CD4-positive, alpha-beta T cell treated with Interleukin-12 subunit alpha and Interleukin-12 subunit beta, for 1 hour (primary cell): Measurements from ENCODE around the gene P4HTM.
A peak's percentile ranks its signal among the peaks of the same experiment; 100 is the strongest.

Experiments used
- DNase-seq: peaks from one replicate; pipeline ENCODE4 v3.0.0-alpha.2; 2020

The P4HTM gene

DNA sequence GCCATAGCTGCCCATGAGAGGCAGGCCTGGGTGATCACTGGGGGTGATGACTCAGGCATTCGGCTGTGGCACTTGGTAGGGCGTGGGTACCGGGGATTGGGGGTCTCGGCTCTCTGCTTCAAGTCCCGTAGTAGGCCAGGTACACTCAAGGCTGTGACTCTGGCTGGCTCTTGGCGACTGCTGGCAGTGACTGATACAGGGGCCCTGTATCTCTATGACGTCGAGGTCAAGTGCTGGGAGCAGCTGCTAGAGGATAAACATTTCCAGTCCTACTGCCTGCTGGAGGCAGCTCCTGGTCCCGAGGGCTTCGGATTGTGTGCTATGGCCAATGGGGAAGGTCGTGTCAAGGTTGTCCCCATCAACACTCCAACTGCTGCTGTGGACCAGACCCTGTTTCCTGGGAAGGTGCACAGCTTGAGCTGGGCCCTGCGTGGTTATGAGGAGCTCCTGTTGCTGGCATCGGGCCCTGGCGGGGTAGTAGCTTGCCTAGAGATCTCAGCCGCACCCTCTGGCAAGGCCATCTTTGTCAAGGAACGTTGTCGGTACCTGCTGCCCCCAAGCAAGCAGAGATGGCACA, 22.5 kb downstream of the P4HTM start:
- DNase-seq, result no peak

DNA sequence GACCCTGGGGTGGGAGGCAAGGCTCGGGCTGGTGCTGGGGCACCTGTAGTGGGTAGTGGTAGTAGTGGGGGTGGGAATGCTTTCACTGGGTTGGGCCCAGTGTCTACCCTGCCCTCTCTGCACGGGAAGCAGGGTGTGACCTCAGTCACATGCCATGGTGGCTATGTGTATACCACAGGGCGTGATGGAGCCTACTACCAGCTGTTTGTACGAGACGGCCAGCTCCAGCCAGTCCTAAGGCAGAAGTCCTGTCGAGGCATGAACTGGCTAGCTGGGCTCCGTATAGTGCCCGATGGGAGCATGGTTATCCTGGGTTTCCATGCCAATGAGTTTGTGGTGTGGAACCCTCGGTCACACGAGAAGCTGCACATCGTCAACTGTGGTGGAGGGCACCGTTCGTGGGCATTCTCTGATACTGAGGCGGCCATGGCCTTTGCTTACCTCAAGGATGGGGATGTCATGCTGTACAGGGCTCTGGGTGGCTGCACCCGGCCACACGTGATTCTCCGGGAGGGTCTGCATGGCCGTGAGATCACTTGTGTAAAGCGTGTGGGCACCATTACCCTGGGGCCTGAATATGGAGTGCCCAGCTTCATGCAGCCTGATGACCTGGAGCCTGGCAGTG, 23.2 kb downstream of the P4HTM start:
- DNase-seq, result no peak

GRCh38 chr3:49013738-49014660, 24.0 kb downstream of the P4HTM start:
- peak; percentile 66 for DNase-seq

DNA sequence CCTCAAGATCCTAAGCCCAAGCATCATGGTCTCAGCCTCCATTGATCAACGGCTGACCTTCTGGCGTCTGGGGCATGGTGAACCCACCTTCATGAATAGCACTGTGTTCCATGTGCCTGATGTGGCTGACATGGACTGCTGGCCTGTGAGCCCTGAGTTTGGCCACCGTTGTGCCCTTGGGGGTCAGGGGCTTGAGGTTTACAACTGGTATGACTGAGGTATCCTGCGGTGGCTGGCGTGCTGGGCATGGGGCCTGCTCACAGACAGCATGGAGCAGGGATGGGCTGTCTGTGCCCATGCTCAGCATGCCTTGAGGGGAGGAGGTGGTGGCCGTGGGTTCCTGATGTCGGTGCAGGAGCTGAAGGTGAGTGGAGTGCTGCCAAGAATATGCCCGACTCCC, 25.0 kb downstream of the P4HTM start:
- no peak for DNase-seq

DNA sequence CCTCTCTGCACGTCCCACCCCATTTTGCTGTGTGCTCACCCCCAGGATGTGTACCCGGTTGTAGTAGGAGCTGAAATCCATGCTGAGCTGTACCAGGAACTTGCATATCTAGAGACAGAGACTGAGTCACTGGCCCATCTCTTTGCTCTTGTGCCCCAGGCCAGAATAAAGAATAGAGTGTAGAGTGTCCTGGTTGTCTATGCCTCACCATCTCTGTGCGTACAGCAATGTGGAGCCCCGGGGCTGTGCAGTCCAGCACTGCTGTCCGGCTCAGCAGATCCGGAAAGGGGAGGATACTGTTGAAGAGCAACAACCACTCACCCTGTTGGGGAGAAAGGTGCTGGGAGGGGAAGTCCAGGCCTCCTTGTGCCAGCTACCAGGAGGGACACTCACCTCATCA, 25.7 kb downstream of the P4HTM start:
- DNase-seq, result no peak

GRCh38 chr3:49016414-49017228, 26.6 kb downstream of the P4HTM start:
- DNase-seq, result no peak

DNA sequence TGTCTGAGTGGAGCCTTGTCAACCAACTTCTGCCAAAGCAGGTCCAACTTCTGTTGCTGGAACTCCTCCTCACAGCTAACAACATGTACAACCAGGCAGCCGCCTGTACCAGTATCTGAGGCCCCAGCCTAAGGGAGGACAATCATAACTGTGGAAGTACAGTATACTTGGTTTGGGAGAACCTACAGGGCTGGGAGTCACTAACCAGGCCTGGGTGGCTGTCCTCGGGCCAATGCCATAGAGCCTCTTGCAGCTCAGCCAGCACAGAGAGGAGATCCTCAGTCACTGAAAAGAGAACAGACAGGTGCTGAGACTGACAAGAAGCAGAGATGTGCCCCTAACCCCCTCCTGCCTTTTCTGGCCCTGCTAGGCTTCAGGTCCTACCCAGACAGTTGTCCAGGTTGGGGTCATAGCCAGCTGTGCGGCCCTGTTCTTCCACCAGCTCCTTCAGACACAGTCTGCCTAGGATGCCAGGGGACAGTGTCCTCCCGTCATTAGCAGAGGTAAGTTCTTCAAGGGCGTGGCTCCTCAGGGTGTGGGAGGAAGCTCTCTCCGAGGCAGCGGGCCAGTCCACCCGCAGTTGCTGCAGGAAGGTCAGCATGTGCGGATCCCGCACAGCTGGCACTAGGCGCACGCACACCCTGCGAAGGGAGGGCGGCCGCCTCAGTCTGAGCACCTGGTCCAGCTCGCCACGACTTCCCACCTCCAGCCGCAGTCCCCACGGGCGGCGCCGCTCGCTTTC, 27.4 kb downstream of the P4HTM start:
- no peak for DNase-seq

DNA sequence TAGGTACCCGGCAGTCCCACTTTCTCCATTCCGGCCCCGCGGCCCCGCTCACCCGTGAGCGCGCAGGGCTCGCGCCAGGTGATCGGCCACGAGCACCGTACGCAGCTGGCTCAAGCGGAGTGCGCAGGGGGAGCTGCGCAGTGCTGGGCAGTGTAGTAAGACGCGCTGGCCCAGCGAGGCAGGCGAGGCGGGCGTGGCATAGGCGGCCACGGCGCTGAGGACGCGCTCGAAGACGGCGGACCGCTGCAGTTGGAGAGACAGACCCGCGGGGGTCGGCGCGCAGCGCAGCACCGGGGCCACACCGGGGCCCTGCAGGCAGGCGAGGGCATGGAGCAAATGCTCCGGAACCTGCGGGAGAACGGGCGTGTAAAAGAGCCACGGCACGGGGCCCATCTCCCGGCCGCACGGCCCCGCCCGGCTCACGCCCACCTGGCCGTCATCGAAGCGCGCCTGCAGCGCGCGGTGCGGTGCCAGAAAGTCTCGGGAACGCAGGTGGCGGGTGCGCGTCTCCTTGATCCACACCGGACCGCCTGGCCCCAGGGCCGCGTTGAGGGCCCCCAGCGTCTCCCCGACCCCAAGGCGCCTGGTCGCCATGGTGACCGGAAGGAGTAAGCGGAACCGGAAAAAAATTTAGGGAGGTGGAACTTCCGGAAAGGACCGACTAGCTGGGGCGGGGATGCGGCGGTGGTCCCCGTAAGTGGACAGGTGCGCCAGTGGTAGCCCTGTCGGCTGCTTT, 28.1 kb downstream of the P4HTM start, which contains the start of gene DALRD3:
TSS of gene DALRD3 (minus strand) at position 610 of the 736 bp plus-strand sequence. CDS start at position 594, 16 bp downstream.
- peak; percentile 64 for DNase-seq

- no peak for DNase-seq
Observed at GRCh38 chr3:49018707-49019006, 28.6 kb downstream of the P4HTM start.

DNA sequence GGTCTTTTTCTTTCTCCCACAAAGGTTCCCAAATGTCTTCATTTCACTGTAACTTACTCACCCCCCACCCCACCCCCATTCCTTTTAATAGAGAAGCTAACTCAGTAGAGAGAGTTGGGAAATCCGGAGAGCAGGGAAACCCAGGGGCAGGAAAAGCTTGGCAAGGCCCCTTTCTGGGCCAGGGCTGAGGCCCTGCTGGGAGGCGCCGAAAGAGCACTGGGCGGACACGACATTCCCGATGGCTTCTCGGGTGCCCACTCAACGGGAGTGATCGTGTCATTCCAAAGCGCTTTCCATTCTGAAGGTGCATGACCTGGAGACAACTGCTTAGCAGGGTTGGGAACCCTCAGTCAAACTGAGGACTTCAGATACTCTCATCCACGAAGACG, 29.9 kb downstream of the P4HTM start:
- DNase-seq, result no peak

DNA sequence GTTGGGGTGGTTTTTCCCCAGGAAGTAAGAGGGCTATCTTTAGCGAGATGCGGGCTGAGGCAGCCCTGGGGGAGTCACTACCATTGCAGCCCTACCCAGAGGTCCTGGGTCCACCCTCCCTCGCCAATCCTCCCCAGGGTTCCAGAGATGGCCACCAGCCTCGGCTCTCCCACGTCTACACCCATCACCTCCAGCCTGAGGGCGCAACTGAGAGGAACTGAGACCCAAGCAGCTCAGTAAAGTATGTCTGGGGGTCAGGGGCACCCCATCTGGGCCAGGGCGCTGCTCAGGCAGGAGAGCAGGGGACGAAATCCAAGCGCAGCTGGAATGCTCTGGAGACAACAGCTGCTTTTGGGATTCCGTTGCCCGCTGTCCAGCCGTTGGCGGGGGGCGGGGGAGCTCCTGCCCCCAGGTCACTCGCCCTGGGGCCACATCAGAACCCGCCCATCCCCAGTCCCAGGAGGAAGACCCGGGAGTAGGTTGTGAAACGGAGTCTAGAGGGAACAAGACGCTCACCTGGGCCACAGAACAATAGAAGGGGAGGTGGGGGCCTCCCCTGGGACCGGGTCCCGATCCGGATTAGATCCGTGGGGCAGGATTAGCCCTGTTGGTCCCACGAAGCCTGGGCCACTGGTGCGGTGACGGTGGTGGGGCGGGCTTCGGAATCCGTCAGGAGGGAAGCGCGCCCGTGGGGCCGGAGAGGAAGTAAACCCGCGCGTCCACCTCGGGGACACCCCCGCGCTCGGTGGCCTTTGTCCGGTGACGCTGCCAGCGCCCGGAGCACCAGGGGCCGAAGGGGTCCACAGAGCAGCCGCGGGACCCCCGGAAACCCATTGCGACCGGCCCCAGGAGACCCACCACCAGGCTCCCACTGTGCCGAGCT, 30.5 kb downstream of the P4HTM start:
- DNase-seq, result peak; percentile 47

- DNase-seq, result peak; percentile 99
Observed at GRCh38 chr3:49021213-49021812, 31.3 kb downstream of the P4HTM start.

- DNase-seq, result peak; percentile 94
Observed at GRCh38 chr3:49021813-49022687, 32.0 kb downstream of the P4HTM start, which contains the start of gene NDUFAF3. TSS of gene NDUFAF3 (plus strand) at chr3:49022121. CDS start at chr3:49022145, 24 bp downstream.

DNA sequence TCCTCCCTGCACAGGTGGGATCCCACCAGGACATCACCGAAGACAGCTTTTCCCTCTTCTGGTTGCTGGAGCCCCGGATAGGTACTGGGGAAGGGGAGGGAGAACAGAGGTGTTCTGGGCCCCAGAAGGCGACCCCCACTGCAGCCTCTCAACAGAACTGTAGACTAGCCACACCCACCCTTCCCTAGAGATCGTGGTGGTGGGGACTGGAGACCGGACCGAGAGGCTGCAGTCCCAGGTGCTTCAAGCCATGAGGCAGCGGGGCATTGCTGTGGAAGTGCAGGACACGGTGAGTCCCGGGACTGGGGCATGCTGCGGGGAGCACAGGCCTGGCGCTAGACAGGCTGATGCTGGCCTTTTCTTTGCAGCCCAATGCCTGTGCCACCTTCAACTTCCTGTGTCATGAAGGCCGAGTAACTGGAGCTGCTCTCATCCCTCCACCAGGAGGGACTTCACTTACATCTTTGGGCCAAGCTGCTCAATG, 32.7 kb downstream of the P4HTM start:
- DNase-seq, result no peak

- no peak for DNase-seq
Observed at GRCh38 chr3:49023775-49024174, 33.7 kb downstream of the P4HTM start.

DNA sequence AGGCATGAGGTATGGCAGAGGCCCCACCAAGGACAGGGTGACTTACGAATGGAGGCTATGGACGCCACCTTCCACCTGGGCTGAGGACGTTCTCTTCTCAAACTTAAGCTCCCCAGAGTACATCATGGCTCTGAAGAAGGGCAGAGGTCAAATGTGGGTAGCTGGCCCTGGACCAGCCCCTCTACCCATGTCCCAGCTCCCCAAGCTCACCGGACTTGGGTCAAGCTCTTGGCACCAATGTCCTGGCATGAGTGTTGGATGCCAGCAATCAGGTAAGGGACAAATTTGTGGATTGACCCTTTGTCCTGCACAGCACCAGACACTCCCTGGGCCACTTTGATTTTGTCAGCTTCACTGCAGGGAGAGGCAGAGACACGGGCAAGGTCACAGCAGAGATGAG, 34.4 kb downstream of the P4HTM start:
- no peak for DNase-seq

GRCh38 chr3:49025005-49025792, 35.2 kb downstream of the P4HTM start:
- no peak for DNase-seq
